BJ (cell line): ENCODE measurements around the gene FAM98B. TPM values are rescaled to one million over a fixed set of nuclear protein-coding genes. Genes with fewer than 3 reads are reported as not detected.
"Not testable (repeated sequence)": the region's sequence is repeated elsewhere in the genome, so short reads cannot be mapped to it uniquely, and the experiment has no call there.

Experiments
- CTCF ChIA-PET: fragments of 350-600 bp; formaldehyde crosslinking; extraction: SDS; loops from one replicate; lab custom pipeline; 2021; ENCODE audit warnings: antibody characterized with exemption, inconsistent platforms; lab: Yijun Ruan, JAX
- POLR2A ChIA-PET: fragments of 300-600 bp; sonication (Branson Sonifier 250); formaldehyde crosslinking; extraction: SDS; loops from one replicate; lab custom pipeline; 2021; ENCODE audit warnings: antibody characterized with exemption; lab: Charles Lee
- DNase-seq: peaks from one replicate; pipeline ENCODE4 v3.0.0-alpha.2; 2011; ENCODE audit warnings: low read depth
- H3K27me3 ChIP-seq: 2 replicates; pipeline ENCODE4 v1.6.0; 2011; ENCODE audit warnings: low read length; ENCODE audit not compliant: control insufficient read depth, insufficient read depth
- H3K36me3 ChIP-seq: 2 replicates; pipeline ENCODE4 v1.5.1; 2011; ENCODE audit warnings: low read length; ENCODE audit not compliant: control insufficient read depth, insufficient read depth
- H3K4me3 ChIP-seq: 2 replicates; pipeline ENCODE4 v1.5.1; 2011; ENCODE audit warnings: low read depth, mild to moderate bottlenecking, control low read depth, low read length
- CTCF ChIP-seq: IDR thresholded peaks from 2 replicates; pipeline ENCODE4 v1.5.1; 2011; ENCODE audit warnings: low read depth, mild to moderate bottlenecking, control low read depth, inconsistent platforms, low read length, moderate library complexity; ENCODE audit not compliant: insufficient read depth
- polyA plus RNA-seq: library from polyadenylated mRNA; depleted of rRNA; stranded (reverse); fragments of >200 nt; gene quantifications from 2 replicates; pipeline ENCODE4 v1.2.3, GENCODE V29; 2011

FAM98B gene
- polyA plus RNA-seq, 1 experiment = 4.9 TPM

- no peak for TF ChIP-seq CTCF
Observed at GRCh38 chr15:38430106-38430760, 23.7 kb upstream of the FAM98B start.

GRCh38 chr15:38436993-38437392, 16.9 kb upstream of the FAM98B start:
- no peak for DNase-seq
- ChIA-PET POLR2A (no interaction called here), CTCF (no interaction called here)
- no peak for TF ChIP-seq CTCF
- Histone ChIP-seq H3K36me3 (no peaks in the 10 kb centered on the region), H3K4me3 (no peak overlapping the region), H3K27me3 (peaks cover 6% of the 10 kb centered on the region)

More at GRCh38 chr15:38430106-38430760, 23.7 kb upstream of the FAM98B start:
- ChIA-PET POLR2A (no interaction called here), CTCF (interaction anchor here (0.8 to 1.4 kb wide), 3 partner anchors 9 to 434 kb away, joined by 3 read pairs; no protein-coding TSS in a partner anchor)
- Histone ChIP-seq H3K4me3 (no peak overlapping the region), H3K36me3 (no peaks in the 10 kb centered on the region), H3K27me3 (peaks cover 5% of the 10 kb centered on the region; the same call in 1 of the 2 replicates)
- no peak for DNase-seq

GRCh38 chr15:38437603-38438002, 16.3 kb upstream of the FAM98B start:
- H3K4me3 ChIP-seq, H3K36me3 ChIP-seq, CTCF ChIA-PET, H3K27me3 ChIP-seq, POLR2A ChIA-PET, DNase-seq: not testable (repeated sequence)

GRCh38 chr15:38438031-38438986, 15.6 kb upstream of the FAM98B start:
- peaks cover 6% of the 10 kb centered on the region for H3K27me3 ChIP-seq
- ChIA-PET POLR2A (no interaction called here), CTCF (interaction anchor here (0.7 to 4.4 kb wide), 6 partner anchors 12 to 260 kb away, joined by 3 to 90 read pairs (median 42); partner anchors contain the start of gene FAM98B)
- no peak for DNase-seq
- no peak overlapping the region for H3K4me3 ChIP-seq
- no peak for TF ChIP-seq CTCF
- H3K36me3 ChIP-seq = no peaks in the 10 kb centered on the region

- TF ChIP-seq CTCF = peak; percentile 92
- no peaks in the 10 kb centered on the region for H3K36me3 ChIP-seq
- ChIA-PET CTCF (interaction anchor here (0.6 to 4.4 kb wide), 44 partner anchors 8 to 1316 kb away, joined by 3 to 90 read pairs (median 4); partner anchors contain the start of genes FAM98B and RASGRP1), POLR2A (interaction anchor here (0.7 kb wide), 1 partner anchor 247 kb away, joined by 3 read pairs; no protein-coding TSS in a partner anchor)
- DNase-seq = no peak
- no peak overlapping the region for H3K4me3 ChIP-seq
- peaks cover 8% of the 10 kb centered on the region for H3K27me3 ChIP-seq
Observed at GRCh38 chr15:38440353-38441129, 13.4 kb upstream of the FAM98B start.
